ENCODE data around the gene FDXR.

FDXR gene

GRCh38 chr17:74854792-74855191 lies 18.0 kb downstream of the FDXR start:
- no peak for DNase-seq

GRCh38 chr17:74853669-74854068 lies 19.1 kb downstream of the FDXR start:
- DNase-seq: no peak

GRCh38 chr17:74853048-74853397 lies 19.8 kb downstream of the FDXR start:
- DNase-seq: no peak

GRCh38 chr17:74852237-74853047 lies 20.4 kb downstream of the FDXR start:
- DNase-seq: peak; percentile 58 to 63

GRCh38 chr17:74851612-74852236 lies 21.1 kb downstream of the FDXR start:
- DNase-seq: no peak

GRCh38 chr17:74850914-74851313 lies 21.9 kb downstream of the FDXR start:
- no peak for DNase-seq

GRCh38 chr17:74850310-74850709 lies 22.5 kb downstream of the FDXR start:
- no peak for DNase-seq

GRCh38 chr17:74848656-74849399 lies 24.0 kb downstream of the FDXR start:
- no peak for DNase-seq

- DNase-seq: no peak
Measured at GRCh38 chr17:74846621-74847020, 26.2 kb downstream of the FDXR start.

GRCh38 chr17:74843352-74843627 lies 29.5 kb downstream of the FDXR start:
- no peak for DNase-seq

GRCh38 chr17:74842599-74843351 lies 30.0 kb downstream of the FDXR start:
- no peak for DNase-seq

GRCh38 chr17:74842146-74842598 lies 30.6 kb downstream of the FDXR start:
- no peak for DNase-seq

- DNase-seq: no peak
Measured at GRCh38 chr17:74840989-74841666, 31.7 kb downstream of the FDXR start.

- DNase-seq: no peak
Measured at GRCh38 chr17:74839990-74840852, 32.6 kb downstream of the FDXR start.

GRCh38 chr17:74838274-74838673 lies 34.5 kb downstream of the FDXR start:
- DNase-seq: no peak

- DNase-seq: no peak
Measured at GRCh38 chr17:74836691-74837467, 35.9 kb downstream of the FDXR start.

- DNase-seq: no peak
Measured at GRCh38 chr17:74836191-74836590, 36.6 kb downstream of the FDXR start.

GRCh38 chr17:74833501-74834377 lies 39.1 kb downstream of the FDXR start:
- DNase-seq: no peak

- DNase-seq: no peak
Measured at GRCh38 chr17:74832421-74832820, 40.4 kb downstream of the FDXR start.

Data from stimulated activated CD4-positive, alpha-beta T cell treated with anti-CD3 and anti-CD28 coated beads, Interleukin-4, amount 100 ng/mL, for 4 hours (primary cell).